Transverse colon (tissue), 4 donors: ENCODE measurements around the gene HSF2BP.

ENCODE experiments used
- CTCF ChIP-seq, 5 experiments: fragments of 200-600 bp in 3 of 5; fragments of 450-650 bp in 2 of 5; sonication (generic) in 3 of 5; IDR thresholded peaks; 1 replicate in 2 of 5; 2 replicates in 3 of 5; pipeline ENCODE4 v1.5.1; 2016 to 2017; ENCODE audit warnings: antibody characterized with exemption in 5 of 5, inconsistent platforms in 3 of 5, mild to moderate bottlenecking in 2 of 5, moderate library complexity in 1 of 5
- POLR2AphosphoS5 ChIP-seq, 3 donors: sonication (generic); formaldehyde crosslinking; IDR thresholded peaks; one replicate each; pipeline ENCODE4 v1.6.1; 2016; ENCODE audit warnings: antibody characterized with exemption in 3 of 3

DNA sequence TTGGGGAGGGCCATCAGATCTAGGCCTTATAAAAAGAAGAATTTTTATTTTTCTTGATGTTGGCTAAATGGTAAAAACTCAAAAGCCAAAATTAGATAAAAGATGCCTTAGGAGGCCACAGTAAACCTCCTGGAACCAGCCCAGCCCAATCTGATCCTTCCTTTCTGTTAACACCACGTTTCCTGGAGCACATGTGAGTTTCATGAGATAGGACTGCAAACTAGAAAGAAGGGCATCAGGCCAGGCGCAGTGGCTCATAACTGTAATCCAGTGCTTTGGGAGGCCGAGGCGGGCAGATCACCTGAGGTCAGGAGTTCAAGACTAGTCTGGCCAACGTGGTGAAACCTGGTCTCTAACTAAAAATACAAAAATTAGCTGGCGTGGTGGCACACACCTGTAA lies 6.7 kb downstream of the HSF2BP start:
- no peak for TF ChIP-seq CTCF (IDR thresholded peaks at IDR 0.05)
- no peak for TF ChIP-seq POLR2AphosphoS5 (IDR thresholded peaks at IDR 0.05)
